H1 (cell line): ENCODE measurements around the gene FXR2. TPM values are rescaled to one million over a fixed set of nuclear protein-coding genes. Genes with fewer than 3 reads are reported as not detected.

Source experiments
- CTCF ChIA-PET: fragments of 300-600 bp; sonication (Branson Sonifier 250); formaldehyde crosslinking; loops from one replicate; lab custom pipeline; 2021; ENCODE audit not compliant: partially characterized antibody; lab: Charles Lee
- POLR2A ChIA-PET: fragments of 300-600 bp; sonication (Branson Sonifier 250); formaldehyde crosslinking; loops from one replicate; lab custom pipeline; 2021; ENCODE audit warnings: inconsistent platforms; ENCODE audit not compliant: partially characterized antibody; lab: Charles Lee
- DNase-seq, 2 experiments: peaks; one replicate each; pipeline versions ENCODE4 v3.0.0 to v3.0.0-alpha.2; 2010 to 2022; ENCODE audit warnings: low spot score in 2 of 2, low read depth in 1 of 2, mixed read lengths in 1 of 2
- FAIRE-seq: peaks from 2 replicates; lab custom pipeline; 2011; peaks lifted over from hg19 to GRCh38; lab: Jason Lieb, UNC
- H2AFZ ChIP-seq: 2 replicates; pipeline ENCODE4 v1.8.1; 2012; ENCODE audit warnings: low read length, inconsistent platforms
- H2AK5ac ChIP-seq: 2 replicates; pipeline ENCODE4 v1.6.1; 2013; ENCODE audit warnings: low read depth, low read length
- H2BK120ac ChIP-seq: replicated peaks from 2 replicates; pipeline ENCODE3; 2013; ENCODE audit warnings: low read depth, low read length, inconsistent platforms
- H2BK12ac ChIP-seq: 2 replicates; pipeline ENCODE4 v1.6.1; 2013; ENCODE audit warnings: low read depth, low read length
- H2BK15ac ChIP-seq: 2 replicates; pipeline ENCODE4 v1.6.1; 2013; ENCODE audit warnings: low read length
- H2BK20ac ChIP-seq: 2 replicates; pipeline ENCODE4 v1.6.1; 2013; ENCODE audit warnings: low read length
- H2BK5ac ChIP-seq: 2 replicates; pipeline ENCODE4 v1.6.1; 2013; ENCODE audit warnings: low read depth, low read length
- H3K14ac ChIP-seq: 2 replicates; pipeline ENCODE4 v1.6.1; 2013; ENCODE audit warnings: inconsistent platforms; ENCODE audit not compliant: insufficient read length
- H3K18ac ChIP-seq: 2 replicates; pipeline ENCODE4 v1.6.1; 2013; ENCODE audit warnings: low read length; ENCODE audit errors: extremely low read depth
- H3K23ac ChIP-seq: 2 replicates; pipeline ENCODE4 v1.6.1; 2013; ENCODE audit warnings: inconsistent platforms; ENCODE audit not compliant: insufficient read length
- H3K23me2 ChIP-seq: 2 replicates; pipeline ENCODE4 v1.6.1; 2013; ENCODE audit warnings: low read depth, low read length
- H3K27ac ChIP-seq: 2 replicates; pipeline ENCODE4 v1.6.1; 2011; ENCODE audit warnings: low read depth, low read length, inconsistent platforms
- H3K27me3 ChIP-seq, 4 experiments: replicated peaks in 1 of 4; 1 replicate in 1 of 4; 2 replicates in 3 of 4; pipeline versions ENCODE4 v1.6.1 to v1.8.1; 2011 to 2013; ENCODE audit warnings: low read length in 3 of 4, mild to moderate bottlenecking in 3 of 4, inconsistent platforms in 2 of 4, mixed read lengths in 2 of 4, moderate library complexity in 1 of 4; ENCODE audit not compliant: control insufficient read depth in 3 of 4, insufficient read depth in 3 of 4; ENCODE audit errors: extremely low read depth in 1 of 4
- H3K36me3 ChIP-seq, 4 experiments: 2 replicates each; pipeline versions ENCODE4 v1.6.1 to v1.8.1; 2011 to 2013; ENCODE audit warnings: mild to moderate bottlenecking in 4 of 4, low read length in 3 of 4, moderate library complexity in 2 of 4, control low read depth in 1 of 4, inconsistent platforms in 1 of 4; ENCODE audit not compliant: insufficient read depth in 4 of 4, control insufficient read depth in 2 of 4
- H3K4ac ChIP-seq: replicated peaks from 2 replicates; pipeline ENCODE3; 2013; ENCODE audit warnings: low read length, low read depth, mixed read lengths, inconsistent platforms; ENCODE audit not compliant: insufficient read length
- H3K4me1 ChIP-seq, 4 experiments: replicated peaks in 1 of 4; 1 replicate in 1 of 4; 2 replicates in 3 of 4; pipeline versions ENCODE4 v1.6.1 to v1.8.1; 2011 to 2013; ENCODE audit warnings: low read length in 3 of 4, inconsistent platforms in 2 of 4, mixed read lengths in 1 of 4; ENCODE audit not compliant: insufficient read depth in 4 of 4, control insufficient read depth in 3 of 4
- H3K4me2 ChIP-seq, 2 experiments: 2 replicates each; pipeline versions ENCODE4 v1.6.1 to v1.8.1; 2011 to 2013; ENCODE audit warnings: low read depth in 2 of 2, low read length in 2 of 2, control low read depth in 1 of 2, inconsistent platforms in 1 of 2, mild to moderate bottlenecking in 1 of 2; ENCODE audit not compliant: insufficient read depth in 1 of 2
- H3K4me3 ChIP-seq, 4 experiments: fragments of 200-600, 300-600 bp in 1 of 4; sonication (generic), shearing (Covaris generic), sonication (Bioruptor Twin) in 1 of 4; 2 replicates each; pipeline versions ENCODE4 v1.5.1 to v1.8.1; 2011 to 2016; ENCODE audit warnings: low read length in 4 of 4, low read depth in 3 of 4, control low read depth in 2 of 4, inconsistent platforms in 2 of 4, mild to moderate bottlenecking in 2 of 4, mixed read lengths in 1 of 4, moderate library complexity in 1 of 4; ENCODE audit not compliant: insufficient read depth in 2 of 4; ENCODE audit errors: extremely low read depth in 1 of 4
- H3K56ac ChIP-seq: replicated peaks from 2 replicates; pipeline ENCODE3; 2013; ENCODE audit warnings: low read depth, mild to moderate bottlenecking, mixed read lengths, low read length, inconsistent platforms; ENCODE audit not compliant: insufficient read length
- H3K79me1 ChIP-seq: 2 replicates; pipeline ENCODE4 v1.6.1; 2013; ENCODE audit warnings: low read depth, low read length, control low read depth
- H3K79me2 ChIP-seq, 2 experiments: 2 replicates each; pipeline versions ENCODE4 v1.6.1 to v1.8.1; 2012 to 2013; ENCODE audit warnings: low read length in 2 of 2, mild to moderate bottlenecking in 2 of 2, inconsistent platforms in 1 of 2; ENCODE audit not compliant: insufficient read depth in 2 of 2, control insufficient read depth in 1 of 2
- H3K9ac ChIP-seq, 4 experiments: replicated peaks in 1 of 4; 1 replicate in 1 of 4; 2 replicates in 3 of 4; pipeline versions ENCODE4 v1.6.1 to v1.8.1; 2011 to 2013; ENCODE audit warnings: low read depth in 3 of 4, low read length in 3 of 4, control low read depth in 2 of 4, mild to moderate bottlenecking in 2 of 4, moderate library complexity in 2 of 4, inconsistent platforms in 1 of 4; ENCODE audit errors: extremely low read depth in 1 of 4
- H3K9me3 ChIP-seq, 2 experiments: 2 replicates each; pipeline versions ENCODE4 v1.6.1 to v1.8.1; 2012 to 2013; ENCODE audit warnings: mild to moderate bottlenecking in 2 of 2, moderate library complexity in 2 of 2, control low read depth in 1 of 2, inconsistent platforms in 1 of 2, low read depth in 1 of 2, low read length in 1 of 2, mixed read lengths in 1 of 2; ENCODE audit not compliant: insufficient read depth in 2 of 2
- H4K20me1 ChIP-seq, 2 experiments: replicated peaks in 1 of 2; 2 replicates each; pipeline versions ENCODE3 to v1.8.1; 2011 to 2013; ENCODE audit warnings: inconsistent platforms in 2 of 2, low read length in 2 of 2, mild to moderate bottlenecking in 1 of 2; ENCODE audit not compliant: insufficient read depth in 2 of 2, control insufficient read depth in 1 of 2
- H4K5ac ChIP-seq: 2 replicates; pipeline ENCODE4 v1.6.1; 2013; ENCODE audit warnings: low read length, low read depth, mixed read lengths, inconsistent platforms; ENCODE audit not compliant: insufficient read length
- H4K8ac ChIP-seq: 2 replicates; pipeline ENCODE4 v1.8.0; 2013; ENCODE audit warnings: mild to moderate bottlenecking, moderate library complexity, low read length, inconsistent platforms; ENCODE audit not compliant: insufficient read depth; ENCODE audit errors: extremely low read depth
- H4K91ac ChIP-seq: replicated peaks from 2 replicates; pipeline ENCODE3; 2013; ENCODE audit warnings: low read length, mixed read lengths, inconsistent platforms; ENCODE audit not compliant: insufficient read length
- CBX8 ChIP-seq: fragments of 300-800, 300-1000 bp; sonication (generic); IDR thresholded peaks from 2 replicates; pipeline ENCODE4 v1.7.1; 2016; ENCODE audit warnings: low read depth, low read length, borderline replicate concordance
- CHD2 ChIP-seq: IDR thresholded peaks from 2 replicates; pipeline ENCODE4 v1.6.1; 2012; ENCODE audit warnings: low read length, improper control_type of control experiment
- CTCF ChIP-seq, 3 experiments: IDR thresholded peaks; 1 replicate in 2 of 3; 2 replicates in 1 of 3; pipeline versions ENCODE4 v1.5.1 to v1.6.1; 2011; ENCODE audit warnings: low read length in 3 of 3, mild to moderate bottlenecking in 3 of 3, inconsistent platforms in 2 of 3, low read depth in 1 of 3, moderate library complexity in 1 of 3; ENCODE audit not compliant: insufficient read depth in 1 of 3; ENCODE audit errors: control extremely low read depth in 1 of 3
- GTF2F1 ChIP-seq: IDR thresholded peaks from 2 replicates; pipeline ENCODE4 v1.6.1; 2012; ENCODE audit warnings: low read depth, low read length, improper control_type of control experiment, borderline replicate concordance
- KDM4A ChIP-seq: IDR thresholded peaks from one replicate; pipeline ENCODE4 v1.7.1; 2012; ENCODE audit warnings: low read depth, mild to moderate bottlenecking, moderate library complexity, low read length, inconsistent platforms; ENCODE audit not compliant: severe bottlenecking
- RBBP5 ChIP-seq: IDR thresholded peaks from 2 replicates; pipeline ENCODE4 v1.7.1; 2012; ENCODE audit warnings: low read depth, mild to moderate bottlenecking, inconsistent platforms, low read length, moderate library complexity, borderline replicate concordance
- RFX5 ChIP-seq: IDR thresholded peaks from 2 replicates; pipeline ENCODE4 v1.6.1; 2011; ENCODE audit warnings: low read depth, low read length, improper control_type of control experiment, borderline replicate concordance
- RXRA ChIP-seq: IDR thresholded peaks from 2 replicates; pipeline ENCODE4 v1.6.1; 2011; ENCODE audit warnings: low read depth, mild to moderate bottlenecking, low read length, moderate library complexity; ENCODE audit not compliant: insufficient read depth
- TCF12 ChIP-seq: IDR thresholded peaks from 2 replicates; pipeline ENCODE4 v1.6.1; 2011; ENCODE audit warnings: low read depth, mild to moderate bottlenecking, low read length
- WGBS, 2 experiments: shearing (Covaris generic) in 1 of 2; methylation state at CpG; one replicate each; pipeline versions ENCODE4 v1.1.6 to v1.1.7; 2013 to 2015; ENCODE audit warnings: low lambda C conversion rate in 2 of 2, mixed read lengths in 2 of 2, inconsistent platforms in 1 of 2, low coverage in 1 of 2, missing lambda C conversion rate in 1 of 2; ENCODE audit not compliant: insufficient replicate concordance in 2 of 2, insufficient coverage in 1 of 2, insufficient read length in 1 of 2; ENCODE audit errors: extremely low coverage in 1 of 2, missing lambda C conversion rate in 1 of 2; 5-methylcytosine and 5-hydroxymethylcytosine counted together
- polyA plus RNA-seq, 7 experiments: library from polyadenylated mRNA; depleted of rRNA in 3 of 7; stranded (reverse) in 5 of 7; unstranded in 2 of 7; fragments of >200 nt in 5 of 7; fragments of 200-250 nt in 2 of 7; gene quantifications; 1 replicate in 5 of 7; 2 replicates in 1 of 7; 4 replicates in 1 of 7; pipeline versions ENCODE4 v1.2.1 to v1.2.3, GENCODE V29; 2011 to 2013; ENCODE audit warnings: missing spikeins in 2 of 7, mixed read lengths in 2 of 7
- total RNA-seq: library from RNA; stranded (reverse); fragmentation: NEBNext Ultra II Directional; extraction: Animal tissue kit (Norgen Biotek cat#: 25700); gene quantifications from 2 replicates; pipeline ENCODE4 v1.2.1, GENCODE V29; 2021

The FXR2 gene
- total and polyA plus RNA-seq, 2 of the 8 experiments (the other 6 are each of a cell fraction or from before 2014, with no cell fraction given): 26.2 to 44.0 TPM

- H3K9me3 ChIP-seq: no peaks in the 10 kb centered on the region
- no peak for TF ChIP-seq CHD2
- TF ChIP-seq RBBP5: no peak
- TF ChIP-seq KDM4A: no peak
- no peak for TF ChIP-seq CTCF (IDR thresholded peaks at IDR 0.05; ENCODE audit: control extremely low read depth in 1 of 3, insufficient read depth in 1 of 3, low read depth in 1 of 3, low read length in 3 of 3)
- no peak for TF ChIP-seq CBX8
- no peak for TF ChIP-seq RFX5
- TF ChIP-seq GTF2F1: no peak
- no peak for TF ChIP-seq RXRA
- no peak for TF ChIP-seq TCF12
- no peak overlapping the region; a peak in 1 of 4 replicates for H3K4me2 ChIP-seq
- H3K79me2 ChIP-seq: peaks cover 4 to 47% of the 10 kb centered on the region in 2 experiments; a peak in 3 of 4 replicates
- H2AFZ ChIP-seq: no peak overlapping the region
- H4K8ac ChIP-seq: no peak overlapping the region
- no peak overlapping the region for H2BK5ac ChIP-seq
- H3K36me3 ChIP-seq: peaks cover 0 to 13% (median 0%) of the 10 kb centered on the region in 4 experiments; a peak in 3 of 8 replicates
- no peak overlapping the region for H2BK20ac ChIP-seq
- H3K56ac ChIP-seq: no peak overlapping the region
- H4K91ac ChIP-seq: no peak overlapping the region
- no peaks in the 10 kb centered on the region for H3K27me3 ChIP-seq
- no peak overlapping the region for H2AK5ac ChIP-seq
- no peak overlapping the region for H2BK15ac ChIP-seq
- 88% methylated on average over 1 of the region's 1 CpG; no CpG with 5 or more reads in 1 of the 2 experiments for WGBS, 2 experiments
- POLR2A ChIA-PET: interaction anchor here (1.5 to 79.4 kb wide), 3 partner anchors 19 to 54 kb away, joined by 5 to 2272 read pairs (median 8); partner anchors contain the start of genes ATP1B2, CD68, TP53 and WRAP53
- H3K14ac ChIP-seq: no peak overlapping the region
- CTCF ChIA-PET: interaction anchor here (0.8 to 13.4 kb wide), 7 partner anchors 11 to 75 kb away, joined by 3 to 92 read pairs (median 4); partner anchors contain the start of genes SHBG, TP53 and WRAP53
- peaks cover 0 to 11% of the 10 kb centered on the region in 2 experiments for H4K20me1 ChIP-seq
- no peak overlapping the region for H2BK12ac ChIP-seq
- peaks cover 6% of the 10 kb centered on the region for H3K23me2 ChIP-seq
- no peak overlapping the region for H3K27ac ChIP-seq
- FAIRE-seq (no peak), DNase-seq (no peak)
- H3K79me1 ChIP-seq: peaks cover 20% of the 10 kb centered on the region
- H4K5ac ChIP-seq: no peak overlapping the region
- no peak overlapping the region for H2BK120ac ChIP-seq
- no peak overlapping the region for H3K9ac ChIP-seq
- H3K23ac ChIP-seq: no peak overlapping the region
- H3K4ac ChIP-seq: no peak overlapping the region
- peaks cover 0 to 5% (median 1%) of the 10 kb centered on the region in 4 experiments; a peak in 4 of 7 replicates for H3K4me1 ChIP-seq
- H3K18ac ChIP-seq: no peak overlapping the region
- no peak overlapping the region for H3K4me3 ChIP-seq
Measured at GRCh38 chr17:7612294-7612640, 2.4 kb downstream of the FXR2 start.
